Measurements from ENCODE around the gene CACFD1. TPM values are rescaled to one million over a fixed set of nuclear protein-coding genes. Genes with fewer than 3 reads are reported as not detected.

Gene CACFD1
- total and polyA plus RNA-seq, 2 of the 4 experiments (the other 2 are of a cell fraction), result 2.0 to 6.6 TPM

DNA sequence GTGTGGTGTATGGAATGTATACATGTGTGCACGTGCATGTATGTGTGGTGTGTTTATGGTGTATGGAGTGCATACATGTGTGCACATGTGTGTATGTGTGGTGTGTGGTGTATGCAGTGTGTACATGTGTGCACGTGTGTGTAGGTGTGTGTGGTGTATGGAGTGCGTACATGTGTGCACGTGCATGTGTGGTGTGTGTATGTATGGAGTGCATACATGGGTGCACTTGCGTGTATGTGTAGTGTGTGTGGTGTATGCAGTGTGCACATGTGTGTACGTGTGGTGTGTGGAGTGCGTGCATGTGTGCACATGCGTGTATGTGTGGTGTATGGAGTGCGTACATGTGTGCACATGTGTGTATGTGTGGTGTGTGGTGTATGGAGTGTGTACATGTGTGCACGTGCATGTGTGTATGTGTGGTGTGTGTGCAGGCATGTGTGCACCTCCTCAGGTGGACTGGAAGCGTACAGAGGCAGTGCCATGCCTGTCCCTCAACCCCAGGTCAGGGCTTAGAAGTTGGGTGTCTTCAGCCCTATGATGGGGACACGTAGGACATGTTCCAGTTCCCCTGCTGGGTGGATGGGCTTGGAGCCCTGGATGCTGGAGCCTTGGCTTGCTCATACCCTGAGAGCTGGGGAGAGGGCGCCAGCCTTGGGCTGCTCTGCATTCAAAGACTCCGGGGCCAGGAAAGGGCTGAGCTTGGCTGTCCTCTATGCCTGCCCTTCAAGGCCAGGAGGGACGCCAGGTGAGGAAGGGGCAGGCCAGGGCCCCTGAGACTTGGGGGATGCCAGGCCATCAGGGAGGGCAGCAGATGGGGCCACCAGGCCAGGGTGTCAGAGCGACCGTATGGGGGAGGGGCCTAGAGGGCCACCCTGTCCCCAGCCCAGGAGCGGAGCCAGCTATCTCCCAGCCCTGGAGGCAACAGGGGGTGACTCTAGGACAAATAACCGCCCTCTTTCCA, 52.8 kb downstream of the CACFD1 start (continued):
- TF ChIP-seq BHLHE40 (IDR thresholded peaks at IDR 0.05; ENCODE audit: low read depth, low read length) (no peak), CEBPB (IDR thresholded peaks at IDR 0.05; ENCODE audit: low read depth, low read length) (no peak)

DNA sequence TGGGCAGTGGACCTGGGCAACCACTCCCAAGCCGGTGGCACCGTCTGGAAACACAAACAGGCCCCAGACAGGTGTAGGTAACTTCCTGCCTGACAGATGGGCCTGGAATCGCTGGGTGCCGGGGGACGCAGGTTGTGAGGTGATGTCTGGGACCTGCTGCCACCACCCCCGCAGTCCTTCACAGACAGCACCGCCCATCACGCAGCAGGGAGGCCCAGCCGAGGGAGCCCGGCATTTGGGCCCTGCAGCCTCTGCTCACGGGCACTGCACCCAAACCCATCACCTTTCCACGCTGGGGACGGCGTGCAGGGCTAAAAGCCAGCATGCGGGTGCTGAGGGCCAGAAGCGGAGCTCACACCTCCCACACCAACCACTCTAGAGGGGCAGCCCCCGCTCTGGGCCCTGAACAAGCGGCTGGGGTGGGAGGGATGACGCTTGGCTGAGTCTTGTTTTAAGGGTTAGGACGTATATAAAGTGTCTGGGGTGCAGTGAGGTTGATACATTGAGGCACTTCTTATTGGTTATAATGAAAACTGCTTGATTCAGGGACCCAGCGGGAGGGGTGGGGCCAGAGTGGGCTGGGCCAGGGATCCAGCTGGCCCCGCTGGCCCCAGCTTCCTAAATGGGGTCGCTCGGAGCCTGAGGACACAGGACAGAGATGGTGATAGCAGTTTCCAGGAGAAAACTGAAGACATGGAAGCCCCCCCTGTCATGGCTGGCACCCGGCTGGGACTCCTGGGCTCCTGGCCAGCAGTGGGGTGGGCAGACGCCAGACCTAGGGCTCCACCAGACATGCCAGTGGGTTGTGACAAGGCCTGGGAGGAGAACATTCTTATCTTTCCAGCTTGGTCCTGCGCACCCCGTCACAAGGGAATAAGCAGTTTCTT, 53.7 kb downstream of the CACFD1 start:
- no peak overlapping the region for H3K4ac ChIP-seq (ENCODE audit: low read depth, low read length)
- no TSS peak for BruUV-seq (replicated peaks)
- no peak overlapping the region for H3K14ac ChIP-seq (replicated peaks; ENCODE audit: low read depth, low read length)
- no peak for TF ChIP-seq POLR2A (IDR thresholded peaks at IDR 0.05; ENCODE audit: low read depth, low read length)
- no peak for TF ChIP-seq RFX5 (IDR thresholded peaks at IDR 0.05; ENCODE audit: low read depth, low read length)
- TF ChIP-seq, protein P1, sequence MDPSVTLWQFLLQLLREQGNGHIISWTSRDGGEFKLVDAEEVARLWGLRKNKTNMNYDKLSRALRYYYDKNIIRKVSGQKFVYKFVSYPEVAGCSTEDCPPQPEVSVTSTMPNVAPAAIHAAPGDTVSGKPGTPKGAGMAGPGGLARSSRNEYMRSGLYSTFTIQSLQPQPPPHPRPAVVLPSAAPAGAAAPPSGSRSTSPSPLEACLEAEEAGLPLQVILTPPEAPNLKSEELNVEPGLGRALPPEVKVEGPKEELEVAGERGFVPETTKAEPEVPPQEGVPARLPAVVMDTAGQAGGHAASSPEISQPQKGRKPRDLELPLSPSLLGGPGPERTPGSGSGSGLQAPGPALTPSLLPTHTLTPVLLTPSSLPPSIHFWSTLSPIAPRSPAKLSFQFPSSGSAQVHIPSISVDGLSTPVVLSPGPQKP (IDR thresholded peaks at IDR 0.05; ENCODE audit: borderline replicate concordance, low read depth, low read length), result no peak
- no peak for TF ChIP-seq FOS (IDR thresholded peaks at IDR 0.05; ENCODE audit: low read depth, low read length)
- TF ChIP-seq NFE2L2 (IDR thresholded peaks at IDR 0.05; ENCODE audit: low read depth, low read length), result no peak
- intact Hi-C loops (cut with micrococcal nuclease) (no loop called here), dilution Hi-C loops (cut with HindIII; ENCODE audit: low sequenced_read_pairs, unreplicated experiment) (no loop called here), in situ Hi-C loops (cut with MboI; ENCODE audit: low sequenced_read_pairs) (no loop called here)
- ChIA-PET POLR2A (ENCODE audit: unreplicated experiment) (no interaction called here), CTCF (no interaction called here)
- no peak overlapping the region for H4K91ac ChIP-seq (ENCODE audit: insufficient read depth, low read depth, low read length)
- H3K23ac ChIP-seq (ENCODE audit: low read depth, low read length), result no peak overlapping the region
- H3K18ac ChIP-seq (ENCODE audit: low read depth, low read length), result no peak overlapping the region
- peaks cover 44% of the 10 kb centered on the region; the same call in 1 of the 2 replicates for H3K27me3 ChIP-seq (ENCODE audit: control insufficient read depth, insufficient read depth, low read length)
- peaks cover 6% of the 10 kb centered on the region; the same call in 1 of the 2 replicates for H3K9me1 ChIP-seq (ENCODE audit: insufficient read depth, low read length)
- no peak overlapping the region for H2AFZ ChIP-seq (replicated peaks; ENCODE audit: low read length, poor library complexity)
- H3K4me2 ChIP-seq (ENCODE audit: low read depth, low read length), result no peak overlapping the region
- H3K4me3 ChIP-seq (ENCODE audit: insufficient read depth, low read depth, low read length), result no peak overlapping the region
- no peak overlapping the region for H2BK5ac ChIP-seq (ENCODE audit: low read depth, low read length, poor library complexity, severe bottlenecking)
- ATAC-seq (ENCODE audit: low read depth) (no peak), DNase-seq (no peak)
- no peak overlapping the region for H2BK15ac ChIP-seq (ENCODE audit: low read depth, low read length)
- peaks cover 5% of the 10 kb centered on the region; the same call in 1 of the 2 replicates for H3K4me1 ChIP-seq (ENCODE audit: control insufficient read depth, insufficient read depth, low read length)
- H3K79me1 ChIP-seq (ENCODE audit: low read depth in 1 of 2, low read length in 2 of 2), result no peaks in the 10 kb centered on the region
- H4K20me1 ChIP-seq (ENCODE audit: insufficient read depth, low read length), result peaks cover 3% of the 10 kb centered on the region; the same call in 1 of the 2 replicates
- no peak overlapping the region for H2AK5ac ChIP-seq (ENCODE audit: low read depth, low read length)
- H3K9ac ChIP-seq (ENCODE audit: low read depth, low read length), result no peak overlapping the region
- no peak overlapping the region for H4K5ac ChIP-seq (ENCODE audit: low read depth, low read length)
- no peak overlapping the region for H2BK120ac ChIP-seq (ENCODE audit: low read depth, low read length)
- no peaks in the 10 kb centered on the region for H3K36me3 ChIP-seq (ENCODE audit: control insufficient read depth, insufficient read depth, low read length)
- H2AK9ac ChIP-seq (replicated peaks; ENCODE audit: low read depth, low read length, poor library complexity), result no peak overlapping the region
- H3K9me3 ChIP-seq (ENCODE audit: control insufficient read depth, insufficient read depth, low read length), result no peaks in the 10 kb centered on the region
- H3K56ac ChIP-seq (ENCODE audit: extremely low read depth, insufficient read depth, low read length), result no peak overlapping the region
- 47% methylated on average over 6 of the region's 28 CpGs; no CpG with 5 or more reads in 1 of the 2 experiments for WGBS, 2 experiments (ENCODE audit: extremely low coverage in 2 of 2, insufficient read length in 1 of 2)
- H2BK20ac ChIP-seq (ENCODE audit: low read depth, low read length), result no peak overlapping the region
- no peak overlapping the region for H3K27ac ChIP-seq (ENCODE audit: insufficient read depth, low read length)
- H4K8ac ChIP-seq (ENCODE audit: low read depth in 2 of 2, low read length in 2 of 2), result no peak overlapping the region

All from IMR-90 (cell line).